HEK293T (cell line): ENCODE data around the gene DRICH1.
"Not testable (repeated sequence)": the region's sequence is repeated elsewhere in the genome, so short reads cannot be mapped to it uniquely, and the experiment has no call there.

Experiments used
- CTCF ChIA-PET: fragments of 350-600 bp; formaldehyde crosslinking; extraction: SDS; loops from one replicate; lab custom pipeline; 2021; ENCODE audit warnings: antibody characterized with exemption, inconsistent platforms; lab: Yijun Ruan, JAX
- POLR2A ChIA-PET: fragments of 350-600 bp; formaldehyde crosslinking; extraction: SDS; loops from one replicate; lab custom pipeline; 2020; ENCODE audit warnings: antibody characterized with exemption, inconsistent platforms; lab: Yijun Ruan, JAX
- DNase-seq: peaks from one replicate; pipeline ENCODE4 v3.0.0; 2012; ENCODE audit warnings: mixed read lengths; ENCODE audit errors: extremely low spot score
- ARNT ChIP-seq: fragments of 450-650 bp; IDR thresholded peaks from 2 replicates; pipeline ENCODE4 v1.6.1; 2017; ENCODE audit warnings: mild to moderate bottlenecking
- BHLHE40 ChIP-seq: fragments of 450-650 bp; IDR thresholded peaks from 2 replicates; pipeline ENCODE4 v1.6.1; 2016; ENCODE audit warnings: mild to moderate bottlenecking, moderate library complexity, borderline replicate concordance
- CTBP1 ChIP-seq: fragments of 450-650 bp; IDR thresholded peaks from 2 replicates; pipeline ENCODE4 v1.6.1; 2016; ENCODE audit warnings: borderline replicate concordance
- ELF4 ChIP-seq: fragments of 450-650 bp; IDR thresholded peaks from 2 replicates; pipeline ENCODE4 v1.6.1; 2017; ENCODE audit warnings: antibody characterized with exemption
- FOXA1 ChIP-seq: fragments of 450-650 bp; IDR thresholded peaks from 2 replicates; pipeline ENCODE4 v1.6.1; 2016; ENCODE audit warnings: mild to moderate bottlenecking
- FOXK2 ChIP-seq: fragments of 450-650 bp; IDR thresholded peaks from 2 replicates; pipeline ENCODE4 v1.6.1; 2016; ENCODE audit warnings: mild to moderate bottlenecking
- FOXM1 ChIP-seq: fragments of 450-650 bp; IDR thresholded peaks from 2 replicates; pipeline ENCODE4 v1.6.1; 2017; ENCODE audit warnings: mild to moderate bottlenecking, borderline replicate concordance
- HDGF ChIP-seq: fragments of 450-650 bp; IDR thresholded peaks from 2 replicates; pipeline ENCODE4 v1.6.1; 2017; ENCODE audit warnings: antibody characterized with exemption, borderline replicate concordance
- L3MBTL2 ChIP-seq: fragments of 450-650 bp; conservative IDR thresholded peaks from 2 replicates; pipeline ENCODE4 v1.6.1; 2016; ENCODE audit warnings: mild to moderate bottlenecking
- LEF1 ChIP-seq: fragments of 450-650 bp; IDR thresholded peaks from 2 replicates; pipeline ENCODE4 v1.6.1; 2017; ENCODE audit warnings: mild to moderate bottlenecking, borderline replicate concordance
- NFRKB ChIP-seq: fragments of 450-650 bp; IDR thresholded peaks from 2 replicates; pipeline ENCODE4 v1.6.1; 2016; ENCODE audit warnings: mild to moderate bottlenecking, moderate library complexity
- SP1 ChIP-seq: fragments of 450-650 bp; IDR thresholded peaks from 2 replicates; pipeline ENCODE4 v1.6.1; 2017
- SUZ12 ChIP-seq: fragments of 450-650 bp; IDR thresholded peaks from 2 replicates; pipeline ENCODE4 v1.6.1; 2016; ENCODE audit warnings: mild to moderate bottlenecking
- TARDBP ChIP-seq: fragments of 450-650 bp; IDR thresholded peaks from 2 replicates; pipeline ENCODE4 v1.6.1; 2016
- ZNF384 ChIP-seq: fragments of 450-650 bp; IDR thresholded peaks from 2 replicates; pipeline ENCODE4 v1.6.1; 2016
- TF ChIP-seq, protein P1 (sequence below): fragments of 450-650 bp; IDR thresholded peaks from 2 replicates; pipeline ENCODE4 v1.6.1; 2016

The DRICH1 gene

GRCh38 chr22:23655891-23656475 lies 23.9 kb upstream of the DRICH1 start:
- POLR2A ChIA-PET: no interaction called here

GRCh38 chr22:23652711-23653110 lies 20.6 kb upstream of the DRICH1 start:
- no peak for DNase-seq
- TF ChIP-seq SUZ12 (no peak), L3MBTL2 (no peak), FOXK2 (no peak), SP1 (no peak), LEF1 (no peak), FOXA1 (no peak), ELF4 (no peak), BHLHE40 (no peak), CTBP1 (no peak), ARNT (no peak), NFRKB (no peak), ZNF384 (no peak), FOXM1 (no peak), HDGF (no peak), TARDBP (no peak)
- TF ChIP-seq, protein P1, sequence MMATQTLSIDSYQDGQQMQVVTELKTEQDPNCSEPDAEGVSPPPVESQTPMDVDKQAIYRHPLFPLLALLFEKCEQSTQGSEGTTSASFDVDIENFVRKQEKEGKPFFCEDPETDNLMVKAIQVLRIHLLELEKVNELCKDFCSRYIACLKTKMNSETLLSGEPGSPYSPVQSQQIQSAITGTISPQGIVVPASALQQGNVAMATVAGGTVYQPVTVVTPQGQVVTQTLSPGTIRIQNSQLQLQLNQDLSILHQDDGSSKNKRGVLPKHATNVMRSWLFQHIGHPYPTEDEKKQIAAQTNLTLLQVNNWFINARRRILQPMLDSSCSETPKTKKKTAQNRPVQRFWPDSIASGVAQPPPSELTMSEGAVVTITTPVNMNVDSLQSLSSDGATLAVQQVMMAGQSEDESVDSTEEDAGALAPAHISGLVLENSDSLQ: no peak
- CTCF ChIA-PET: no interaction called here
- POLR2A ChIA-PET: no interaction called here

More at GRCh38 chr22:23655891-23656475, 23.9 kb upstream of the DRICH1 start:
- no peak for DNase-seq
- CTCF ChIA-PET: no interaction called here
- no peak for TF ChIP-seq FOXK2
- TF ChIP-seq TARDBP: no peak
- no peak for TF ChIP-seq NFRKB
- no peak for TF ChIP-seq ELF4

DNA sequence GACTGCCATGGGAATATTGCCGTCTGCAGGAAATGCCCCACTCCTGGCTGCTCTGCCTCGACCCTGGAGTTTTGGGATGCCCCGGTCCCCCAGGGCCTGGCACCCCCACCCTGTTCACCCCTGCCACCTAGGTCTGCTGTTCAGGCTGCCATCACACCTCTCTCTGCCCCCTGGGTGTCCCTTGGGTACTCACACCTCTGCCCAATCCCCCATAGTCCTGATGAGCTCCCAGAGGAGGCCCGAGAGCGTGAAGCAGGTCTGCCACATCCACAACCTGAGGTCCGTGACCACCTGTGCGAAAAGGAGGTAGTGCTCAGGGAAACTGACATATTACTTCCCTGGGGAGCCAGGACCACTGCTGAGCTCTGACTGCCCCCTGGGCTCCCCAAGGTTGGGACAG lies 20.2 kb upstream of the DRICH1 start:
- ChIA-PET POLR2A (no interaction called here), CTCF (no interaction called here)
- TF ChIP-seq SUZ12 (no peak), LEF1 (no peak), ZNF384 (no peak), L3MBTL2 (no peak)
- DNase-seq: no peak

DNA sequence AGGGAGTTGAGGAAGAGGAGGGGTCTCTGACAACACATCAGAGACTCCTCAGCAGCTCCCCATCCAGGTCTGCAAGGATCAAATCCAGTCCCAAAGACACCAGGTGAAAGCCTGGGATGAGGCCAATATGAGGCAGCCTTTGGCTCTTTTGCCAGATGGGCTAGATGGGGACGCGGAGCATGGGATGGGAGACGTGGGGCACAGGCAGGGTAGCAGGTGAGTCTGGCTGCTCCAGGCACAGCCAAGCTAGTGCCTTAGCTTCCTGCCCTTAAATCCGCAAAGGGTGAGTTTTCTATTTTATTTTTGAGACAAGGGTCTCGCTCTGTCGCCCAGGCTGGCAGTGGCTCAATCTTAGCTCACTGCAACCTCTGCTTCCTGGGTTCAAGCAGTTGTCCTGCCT lies 19.6 kb upstream of the DRICH1 start:
- ChIA-PET POLR2A (no interaction called here), CTCF (interaction anchor here (0.7 kb wide), 1 partner anchor 24 kb away, joined by 3 read pairs; no protein-coding TSS in a partner anchor)
- DNase-seq: no peak
- TF ChIP-seq LEF1 (no peak), L3MBTL2 (no peak), FOXK2 (no peak), NFRKB (no peak), ZNF384 (no peak), ARNT (no peak), SP1 (no peak), SUZ12 (no peak), CTBP1 (no peak), FOXM1 (no peak), TARDBP (no peak), HDGF (no peak), ELF4 (no peak), FOXA1 (no peak), BHLHE40 (no peak)
- TF ChIP-seq, protein P1: no peak

DNA sequence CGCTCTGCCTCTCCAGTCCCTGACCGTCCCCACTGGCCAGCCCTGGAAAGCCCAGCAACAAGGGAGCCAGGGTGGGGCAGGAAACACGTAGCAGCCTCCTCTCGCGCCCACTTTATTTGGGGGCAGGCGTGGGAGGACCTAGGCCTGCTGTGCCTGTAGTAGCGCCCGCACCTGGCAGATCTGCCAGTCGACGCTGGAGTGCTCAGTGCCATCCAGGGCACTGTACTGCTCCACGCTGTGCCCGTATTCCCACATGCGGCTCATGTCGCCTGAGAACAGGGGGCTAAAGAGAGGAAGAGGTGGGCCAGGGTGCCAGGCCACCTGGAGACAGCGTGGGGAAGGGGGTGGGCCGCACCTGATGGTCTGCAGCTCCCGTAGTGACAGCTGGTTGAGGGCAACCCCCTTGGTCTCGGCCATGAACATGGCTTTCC lies 17.0 kb upstream of the DRICH1 start:
- DNase-seq: no peak
- POLR2A ChIA-PET: no interaction called here
- CTCF ChIA-PET: interaction anchor here (0.7 kb wide), 1 partner anchor 354 kb away, joined by 7 read pairs; no protein-coding TSS in a partner anchor
- TF ChIP-seq SP1: no peak
- no peak for TF ChIP-seq NFRKB
- no peak for TF ChIP-seq BHLHE40
- TF ChIP-seq FOXK2: no peak
- TF ChIP-seq HDGF: no peak
- no peak for TF ChIP-seq ZNF384
- TF ChIP-seq FOXM1: no peak
- no peak for TF ChIP-seq TARDBP
- no peak for TF ChIP-seq ARNT
- no peak for TF ChIP-seq FOXA1
- no peak for TF ChIP-seq ELF4

- CTCF ChIA-PET, DNase-seq, POLR2A ChIA-PET: not testable (repeated sequence)
Observed at GRCh38 chr22:23646526-23646925, 14.4 kb upstream of the DRICH1 start.

- CTCF ChIA-PET, POLR2A ChIA-PET, DNase-seq: not testable (repeated sequence)
Observed at GRCh38 chr22:23640206-23640605, 8.1 kb upstream of the DRICH1 start.

GRCh38 chr22:23639661-23640060 lies 7.5 kb upstream of the DRICH1 start:
- ChIA-PET POLR2A (no interaction called here), CTCF (no interaction called here)
- TF ChIP-seq SP1 (no peak), ELF4 (no peak), FOXM1 (no peak), HDGF (no peak), NFRKB (no peak), SUZ12 (no peak), ARNT (no peak), ZNF384 (no peak), L3MBTL2 (no peak), FOXK2 (no peak), BHLHE40 (no peak)
- DNase-seq: no peak
